HCT116 (cell line): Measurements from ENCODE around the gene RNF186. TPM values are rescaled to one million over a fixed set of nuclear protein-coding genes. Genes with fewer than 3 reads are reported as not detected.
"Not testable (repeated sequence)": the region's sequence is repeated elsewhere in the genome, so short reads cannot be mapped to it uniquely, and the experiment has no call there.

Experiments
- ATAC-seq: fragments of 200-7000 bp; cut with Tn5 transposase; 2 replicates; pipeline ENCODE4 v1.9.1; 2020; ENCODE audit warnings: mild to moderate bottlenecking, moderate library complexity
- BruUV-seq: library from RNA; stranded (reverse); fragments of 400-500 nt; replicated peaks from 2 replicates; lab custom pipeline; 2021; lab: Mats Ljungman, UMichigan
- CTCF ChIA-PET: fragments of 300-600 bp; sonication (Branson Sonifier 250); formaldehyde crosslinking; loops from one replicate; lab custom pipeline; 2021; ENCODE audit warnings: antibody characterized with exemption; lab: Charles Lee
- POLR2A ChIA-PET: fragments of 300-600, 350-600 bp; sonication (Branson Sonifier 250); formaldehyde crosslinking; loops from one replicate; lab custom pipeline; 2021; ENCODE audit warnings: antibody characterized with exemption; lab: Charles Lee
- RAD21 ChIA-PET, 2 experiments: fragments of 300-600 bp; sonication (Branson Sonifier 250); formaldehyde crosslinking; loops; one replicate each; lab custom pipeline; 2023; ENCODE audit warnings: low total read pairs in 2 of 2; ENCODE audit not compliant: uncharacterized antibody in 2 of 2, unreplicated experiment in 2 of 2, low non-redundant PET in 1 of 2; lab: Charles Lee
- DNase-seq: peaks from one replicate; pipeline ENCODE4 v3.0.0-alpha.2; 2010; ENCODE audit warnings: low read depth, low spot score
- H2AFZ ChIP-seq: fragments of 200-600 bp; shearing (Covaris generic), sonication (generic); 2 replicates; pipeline ENCODE4 v1.6.1; 2017; ENCODE audit warnings: low read depth, mixed run types, mixed read lengths, antibody characterized with exemption, low read length; ENCODE audit not compliant: poor library complexity, severe bottlenecking
- H3K27ac ChIP-seq: 2 replicates; pipeline ENCODE4 v1.5.1; 2012; ENCODE audit warnings: low read depth, low read length
- H3K27me3 ChIP-seq: fragments of 200-600 bp; sonication (generic); 2 replicates; pipeline ENCODE4 v1.6.1; 2016; ENCODE audit warnings: mixed run types, low read length, mixed read lengths; ENCODE audit not compliant: insufficient read depth
- H3K36me3 ChIP-seq, 2 experiments: fragments of 200-500 bp in 1 of 2; fragments of 200-600 bp in 1 of 2; sonication (Bioruptor generic) in 1 of 2; sonication (generic) in 1 of 2; 2 replicates each; pipeline versions ENCODE4 v1.5.1 to v1.6.1; 2014 to 2016; ENCODE audit warnings: low read length in 2 of 2, inconsistent platforms in 1 of 2, mixed read lengths in 1 of 2, mixed run types in 1 of 2; ENCODE audit not compliant: insufficient read depth in 2 of 2, control insufficient read depth in 1 of 2
- H3K4me1 ChIP-seq, 2 experiments: fragments of 200-600 bp in 1 of 2; sonication (generic) in 1 of 2; 2 replicates each; pipeline versions ENCODE4 v1.5.1 to v1.6.1; 2012 to 2017; ENCODE audit warnings: low read length in 2 of 2, inconsistent platforms in 1 of 2, mild to moderate bottlenecking in 1 of 2, mixed read lengths in 1 of 2, mixed run types in 1 of 2, moderate library complexity in 1 of 2; ENCODE audit not compliant: insufficient read depth in 2 of 2, control insufficient read depth in 1 of 2
- H3K4me2 ChIP-seq: fragments of 200-600 bp; sonication (generic); 2 replicates; pipeline ENCODE4 v1.6.1; 2017; ENCODE audit warnings: mixed run types, low read length, mixed read lengths
- H3K4me3 ChIP-seq, 2 experiments: fragments of 200-600 bp in 1 of 2; sonication (generic) in 1 of 2; replicated peaks in 1 of 2; 2 replicates each; pipeline ENCODE4 v1.5.1; 2011 to 2016; ENCODE audit warnings: low read length in 2 of 2, control low read depth in 1 of 2, low read depth in 1 of 2, mild to moderate bottlenecking in 1 of 2, mixed read lengths in 1 of 2, mixed run types in 1 of 2
- H3K79me2 ChIP-seq: fragments of 200-600 bp; sonication (generic); 2 replicates; pipeline ENCODE4 v1.6.1; 2017; ENCODE audit warnings: mild to moderate bottlenecking, mixed run types, low read length, moderate library complexity, mixed read lengths; ENCODE audit not compliant: insufficient read depth
- H3K9ac ChIP-seq: fragments of 200-600 bp; sonication (generic); 2 replicates; pipeline ENCODE4 v1.6.1; 2016; ENCODE audit warnings: low read length, mixed read lengths
- H3K9me2 ChIP-seq: fragments of 200-600 bp; sonication (generic), shearing (Covaris generic); 2 replicates; pipeline ENCODE4 v1.6.1; 2017; ENCODE audit warnings: mixed run types, mild to moderate bottlenecking, moderate library complexity; ENCODE audit not compliant: insufficient read depth
- H3K9me3 ChIP-seq, 2 experiments: fragments of 200-500 bp in 1 of 2; fragments of 200-600 bp in 1 of 2; sonication (Bioruptor generic) in 1 of 2; sonication (generic) in 1 of 2; 2 replicates each; pipeline ENCODE4 v1.6.1; 2014 to 2017; ENCODE audit warnings: low read length in 2 of 2, mixed read lengths in 2 of 2, inconsistent platforms in 1 of 2, low read depth in 1 of 2, mild to moderate bottlenecking in 1 of 2, mixed run types in 1 of 2, moderate library complexity in 1 of 2; ENCODE audit not compliant: control insufficient read depth in 1 of 2, insufficient read depth in 1 of 2
- H4K20me1 ChIP-seq: fragments of 200-600 bp; sonication (generic), shearing (Covaris generic); 2 replicates; pipeline ENCODE4 v1.6.1; 2017; ENCODE audit warnings: mixed run types, mild to moderate bottlenecking, moderate library complexity; ENCODE audit not compliant: insufficient read depth
- CBX3 ChIP-seq: IDR thresholded peaks from 2 replicates; pipeline ENCODE4 v1.6.1; 2012; ENCODE audit warnings: low read depth
- EGR1 ChIP-seq: IDR thresholded peaks from 2 replicates; pipeline ENCODE4 v1.6.1; 2012; ENCODE audit warnings: low read depth
- ELF1 ChIP-seq: IDR thresholded peaks from 2 replicates; pipeline ENCODE4 v1.6.1; 2012; ENCODE audit warnings: low read depth, borderline replicate concordance
- FOSL1 ChIP-seq: IDR thresholded peaks from 2 replicates; pipeline ENCODE4 v1.6.1; 2012; ENCODE audit warnings: low read depth
- JUND ChIP-seq: IDR thresholded peaks from 2 replicates; pipeline ENCODE4 v1.6.1; 2012
- POLR2AphosphoS5 ChIP-seq: IDR thresholded peaks from 2 replicates; pipeline ENCODE4 v1.6.1; 2011; ENCODE audit warnings: mild to moderate bottlenecking, low read depth, low read length, moderate library complexity
- RAD21 ChIP-seq: IDR thresholded peaks from 2 replicates; pipeline ENCODE4 v1.6.1; 2012; ENCODE audit warnings: low read depth, mild to moderate bottlenecking
- SRF ChIP-seq: IDR thresholded peaks from 2 replicates; pipeline ENCODE4 v1.6.1; 2012; ENCODE audit warnings: low read depth
- TCF7L2 ChIP-seq: IDR thresholded peaks from 2 replicates; pipeline ENCODE4 v1.7.0; 2011; ENCODE audit warnings: borderline replicate concordance, inconsistent platforms; ENCODE audit not compliant: insufficient read depth, insufficient read length; ENCODE audit errors: extremely low read depth
- YY1 ChIP-seq: IDR thresholded peaks from 2 replicates; pipeline ENCODE4 v1.6.1; 2011; ENCODE audit warnings: low read length, low read depth, moderate library complexity, mild to moderate bottlenecking; ENCODE audit not compliant: insufficient replicate concordance; ENCODE audit errors: extremely low read depth
- ZFX ChIP-seq: fragments of 450-650 bp; IDR thresholded peaks from 2 replicates; pipeline ENCODE4 v1.6.1; 2017
- intact Hi-C: fragments of 100-400 bp; cut with micrococcal nuclease; formaldehyde crosslinking; loops from 2 replicates; pipeline ENCODE4 v1.10.0; 2022
- total RNA-seq: library from RNA; stranded (reverse); gene quantifications from one replicate; pipeline ENCODE4 v1.2.1, GENCODE V29; 2021; ENCODE audit not compliant: unreplicated experiment
- TF ChIP-seq, protein P1 (sequence below): IDR thresholded peaks from 2 replicates; pipeline ENCODE4 v1.6.1; 2011; ENCODE audit warnings: mild to moderate bottlenecking, low read length, moderate library complexity; ENCODE audit not compliant: insufficient replicate concordance; ENCODE audit errors: extremely low read depth

The RNF186 gene
- total RNA-seq, 1 experiment from 2014 or later: not detected

DNA sequence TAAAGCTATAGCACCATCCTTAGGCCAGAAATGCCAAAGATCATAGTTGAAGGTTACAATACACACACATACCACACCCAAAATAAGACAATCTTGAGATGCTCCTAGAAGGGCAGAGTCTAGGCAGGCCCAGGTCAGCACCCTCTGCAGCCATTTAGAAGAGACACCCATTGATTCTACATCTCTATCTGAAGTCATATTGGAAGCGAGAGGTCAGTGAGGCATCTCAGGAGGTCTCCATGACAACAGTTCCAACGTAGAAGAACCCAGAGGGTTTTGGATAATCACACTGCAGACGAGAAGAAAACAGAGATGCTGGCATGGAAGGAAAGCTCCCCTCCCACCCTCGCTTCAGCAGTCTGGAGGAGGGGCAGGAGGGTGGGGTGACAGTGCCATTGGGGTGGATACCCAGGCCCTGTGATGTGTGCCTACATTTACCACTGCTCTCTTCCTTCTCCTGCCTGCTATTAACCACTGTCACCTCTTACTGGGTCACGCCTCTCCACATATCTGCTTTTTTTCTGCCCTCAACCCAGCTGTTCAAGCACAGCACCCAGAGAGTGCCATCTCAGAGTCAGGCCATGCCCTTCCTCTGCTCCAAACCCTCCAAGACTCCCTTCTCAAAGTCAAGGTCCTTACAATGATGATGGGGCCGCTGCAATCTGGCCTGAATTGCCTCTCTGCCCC is 21.6 kb downstream of the RNF186 start (continued):
- TF ChIP-seq, protein P1, sequence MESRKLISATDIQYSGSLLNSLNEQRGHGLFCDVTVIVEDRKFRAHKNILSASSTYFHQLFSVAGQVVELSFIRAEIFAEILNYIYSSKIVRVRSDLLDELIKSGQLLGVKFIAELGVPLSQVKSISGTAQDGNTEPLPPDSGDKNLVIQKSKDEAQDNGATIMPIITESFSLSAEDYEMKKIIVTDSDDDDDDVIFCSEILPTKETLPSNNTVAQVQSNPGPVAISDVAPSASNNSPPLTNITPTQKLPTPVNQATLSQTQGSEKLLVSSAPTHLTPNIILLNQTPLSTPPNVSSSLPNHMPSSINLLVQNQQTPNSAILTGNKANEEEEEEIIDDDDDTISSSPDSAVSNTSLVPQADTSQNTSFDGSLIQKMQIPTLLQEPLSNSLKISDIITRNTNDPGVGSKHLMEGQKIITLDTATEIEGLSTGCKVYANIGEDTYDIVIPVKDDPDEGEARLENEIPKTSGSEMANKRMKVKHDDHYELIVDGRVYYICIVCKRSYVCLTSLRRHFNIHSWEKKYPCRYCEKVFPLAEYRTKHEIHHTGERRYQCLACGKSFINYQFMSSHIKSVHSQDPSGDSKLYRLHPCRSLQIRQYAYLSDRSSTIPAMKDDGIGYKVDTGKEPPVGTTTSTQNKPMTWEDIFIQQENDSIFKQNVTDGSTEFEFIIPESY: no peak
- TF ChIP-seq JUND (no peak), TCF7L2 (no peak), POLR2AphosphoS5 (no peak), FOSL1 (no peak), EGR1 (no peak)

DNA sequence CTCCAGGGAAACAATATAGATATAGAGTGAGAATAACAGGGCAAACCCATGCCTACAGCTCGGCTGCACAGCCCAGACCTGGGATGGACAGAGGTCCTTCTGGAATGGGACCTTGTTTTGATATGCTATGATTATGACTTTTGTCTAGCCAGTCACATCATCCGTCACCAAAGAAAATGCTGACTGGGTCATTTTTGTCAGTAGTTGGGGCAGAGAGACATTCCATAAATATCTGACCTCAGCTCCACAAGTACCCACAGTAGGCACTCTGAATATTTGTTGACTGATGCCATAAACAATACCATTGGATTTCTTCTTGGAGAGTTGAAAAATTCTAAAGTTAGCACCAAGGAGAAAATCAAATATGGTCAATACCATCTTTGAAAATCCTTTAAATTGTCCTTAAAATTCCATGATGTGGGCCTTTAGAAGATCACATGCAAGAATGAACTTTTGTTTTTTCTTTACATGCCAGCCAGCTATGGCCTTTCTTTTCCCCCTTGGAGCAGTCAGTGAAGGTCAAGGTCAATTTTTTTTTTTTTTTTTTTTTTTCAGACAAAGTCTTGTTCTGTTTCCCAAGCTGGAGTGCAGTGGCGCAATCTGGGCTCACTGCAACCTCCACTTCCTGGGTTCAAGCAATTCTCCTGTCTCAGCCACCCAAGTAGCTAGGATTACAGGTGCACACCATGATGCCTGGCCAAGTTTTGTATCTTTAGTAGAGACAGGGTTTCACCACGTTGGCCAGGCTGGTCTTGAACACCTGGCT is 22.7 kb downstream of the RNF186 start:
- no peaks in the 10 kb centered on the region for H3K4me1 ChIP-seq
- intact Hi-C loops: no loop called here
- RAD21 ChIA-PET: no interaction called here
- no peak overlapping the region for H3K4me3 ChIP-seq
- H3K9ac ChIP-seq: no peak overlapping the region
- H3K36me3 ChIP-seq: no peaks in the 10 kb centered on the region; a peak in 1 of 4 replicates
- H3K27me3 ChIP-seq: no peaks in the 10 kb centered on the region
- no peak overlapping the region for H2AFZ ChIP-seq
- H3K27ac ChIP-seq: no peak overlapping the region
- TF ChIP-seq JUND: no peak
- TF ChIP-seq ELF1: no peak
- TF ChIP-seq CBX3: no peak
- TF ChIP-seq RAD21: no peak
- no peak for TF ChIP-seq SRF
- no peak for TF ChIP-seq YY1
- no peak for TF ChIP-seq POLR2AphosphoS5
- no peak for TF ChIP-seq ZFX
- TF ChIP-seq, all 23 proteins: peak for 0
- Histone ChIP-seq H3K9me3 (no peaks in the 10 kb centered on the region), H3K9me2 (no peaks in the 10 kb centered on the region), H3K79me2 (no peaks in the 10 kb centered on the region), H3K4me2 (no peak overlapping the region), H4K20me1 (no peaks in the 10 kb centered on the region)
- no peak for ATAC-seq
- CTCF ChIA-PET: no interaction called here
- POLR2A ChIA-PET: no interaction called here
- no peak for DNase-seq
- no TSS peak for BruUV-seq

DNA sequence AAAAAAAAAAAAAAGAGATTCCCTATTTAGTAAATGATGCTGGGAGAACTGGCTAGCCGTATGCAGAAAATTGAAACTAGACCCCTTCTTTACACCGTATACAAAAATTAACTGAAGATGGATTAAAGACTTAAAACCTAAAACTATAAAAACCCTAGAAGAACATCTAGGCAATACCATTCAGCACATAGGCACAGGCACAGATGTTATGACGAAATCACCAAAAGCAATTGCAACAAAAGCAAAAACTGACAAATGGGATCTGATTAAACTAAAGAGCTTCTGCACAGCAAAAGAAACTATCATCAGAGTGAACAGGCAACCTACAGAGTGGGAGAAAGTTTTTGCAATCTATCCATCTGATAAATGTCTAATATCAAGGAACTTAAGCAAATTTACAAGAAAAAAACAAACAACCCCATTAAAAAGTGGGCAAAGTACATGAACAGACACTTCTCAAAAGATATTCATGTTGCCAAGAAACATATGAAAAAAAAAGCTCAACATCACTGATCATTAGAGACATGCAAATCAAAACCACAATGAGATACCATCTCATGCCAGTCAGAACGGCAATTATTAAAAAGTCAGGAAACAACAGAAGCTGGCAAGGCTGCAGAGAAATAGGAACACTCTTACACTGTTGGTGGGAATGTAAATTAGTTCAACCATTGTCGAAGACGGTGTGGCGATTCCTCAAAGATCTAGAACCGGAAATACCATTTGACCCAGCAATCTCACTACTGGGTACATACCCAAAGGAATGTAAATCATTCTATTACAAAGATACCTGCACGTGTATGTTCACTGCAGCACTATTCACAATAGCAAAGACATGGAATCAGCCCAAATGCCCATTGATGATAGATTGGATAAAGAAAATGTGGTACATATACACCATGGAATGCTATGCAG is 24.8 kb downstream of the RNF186 start:
- H3K4me2 ChIP-seq, H4K20me1 ChIP-seq, H3K27ac ChIP-seq, H3K4me3 ChIP-seq, BruUV-seq, H3K36me3 ChIP-seq, DNase-seq, H3K4me1 ChIP-seq, H2AFZ ChIP-seq, H3K27me3 ChIP-seq, H3K9ac ChIP-seq, CTCF ChIA-PET, ATAC-seq, intact Hi-C loops, H3K9me2 ChIP-seq, H3K79me2 ChIP-seq, RAD21 ChIA-PET, POLR2A ChIA-PET, H3K9me3 ChIP-seq: not testable (repeated sequence)
